ENCODE measurements around the gene CBARP.
A peak's percentile ranks its signal among the peaks of the same experiment; 100 is the strongest.

Gene CBARP

DNA sequence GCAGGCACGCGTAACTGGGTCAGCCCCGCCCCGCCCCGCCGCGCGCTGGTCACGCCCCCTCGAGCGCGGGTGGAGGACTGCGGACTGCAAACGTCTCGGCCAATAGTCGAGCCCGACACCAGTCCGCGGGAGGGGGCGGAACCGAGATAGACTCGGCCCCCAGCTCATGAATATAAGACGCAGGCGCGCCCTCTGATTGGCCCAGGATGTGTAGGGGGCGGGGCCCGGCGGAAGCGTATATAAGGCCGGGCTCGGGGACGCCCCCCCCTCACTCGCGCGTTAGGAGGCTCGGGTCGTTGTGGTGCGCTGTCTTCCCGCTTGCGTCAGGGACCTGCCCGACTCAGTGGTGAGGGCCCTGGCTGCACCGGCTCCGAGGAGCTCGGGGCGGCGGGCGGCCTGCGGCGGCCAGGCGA, 31.3 kb upstream of the CBARP start, which contains the start of gene CIRBP:
Gene CIRBP, plus strand, starts transcription at position 268 of the 413 bp plus-strand sequence. CDS start 1,602 bp downstream, outside the sequence.
- ChIA-PET POLR2A (interaction anchor here (0.6 to 1.7 kb wide), 33 partner anchors 9 to 589 kb away, joined by 3 to 90 read pairs (median 5); partner anchors contain the start of genes ATP5F1D, CNN2, REEP6 and RNU6-2), CTCF (interaction anchor here (1.7 to 11.8 kb wide), 3 partner anchors 11 to 26 kb away, joined by 5 to 626 read pairs (median 69); partner anchors contain the start of gene ATP5F1D)
- peak within 1 kb of the TSS; percentile 82 for H3K4me3 ChIP-seq (ENCODE audit: low read depth, low read length)
- DNase-seq (ENCODE audit: low read depth, low spot score), result peak; percentile 93
- TF ChIP-seq, protein P1, sequence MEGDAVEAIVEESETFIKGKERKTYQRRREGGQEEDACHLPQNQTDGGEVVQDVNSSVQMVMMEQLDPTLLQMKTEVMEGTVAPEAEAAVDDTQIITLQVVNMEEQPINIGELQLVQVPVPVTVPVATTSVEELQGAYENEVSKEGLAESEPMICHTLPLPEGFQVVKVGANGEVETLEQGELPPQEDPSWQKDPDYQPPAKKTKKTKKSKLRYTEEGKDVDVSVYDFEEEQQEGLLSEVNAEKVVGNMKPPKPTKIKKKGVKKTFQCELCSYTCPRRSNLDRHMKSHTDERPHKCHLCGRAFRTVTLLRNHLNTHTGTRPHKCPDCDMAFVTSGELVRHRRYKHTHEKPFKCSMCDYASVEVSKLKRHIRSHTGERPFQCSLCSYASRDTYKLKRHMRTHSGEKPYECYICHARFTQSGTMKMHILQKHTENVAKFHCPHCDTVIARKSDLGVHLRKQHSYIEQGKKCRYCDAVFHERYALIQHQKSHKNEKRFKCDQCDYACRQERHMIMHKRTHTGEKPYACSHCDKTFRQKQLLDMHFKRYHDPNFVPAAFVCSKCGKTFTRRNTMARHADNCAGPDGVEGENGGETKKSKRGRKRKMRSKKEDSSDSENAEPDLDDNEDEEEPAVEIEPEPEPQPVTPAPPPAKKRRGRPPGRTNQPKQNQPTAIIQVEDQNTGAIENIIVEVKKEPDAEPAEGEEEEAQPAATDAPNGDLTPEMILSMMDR (IDR thresholded peaks at IDR 0.05; ENCODE audit: insufficient read depth, low read length, missing control alignments), result no peak

DNA sequence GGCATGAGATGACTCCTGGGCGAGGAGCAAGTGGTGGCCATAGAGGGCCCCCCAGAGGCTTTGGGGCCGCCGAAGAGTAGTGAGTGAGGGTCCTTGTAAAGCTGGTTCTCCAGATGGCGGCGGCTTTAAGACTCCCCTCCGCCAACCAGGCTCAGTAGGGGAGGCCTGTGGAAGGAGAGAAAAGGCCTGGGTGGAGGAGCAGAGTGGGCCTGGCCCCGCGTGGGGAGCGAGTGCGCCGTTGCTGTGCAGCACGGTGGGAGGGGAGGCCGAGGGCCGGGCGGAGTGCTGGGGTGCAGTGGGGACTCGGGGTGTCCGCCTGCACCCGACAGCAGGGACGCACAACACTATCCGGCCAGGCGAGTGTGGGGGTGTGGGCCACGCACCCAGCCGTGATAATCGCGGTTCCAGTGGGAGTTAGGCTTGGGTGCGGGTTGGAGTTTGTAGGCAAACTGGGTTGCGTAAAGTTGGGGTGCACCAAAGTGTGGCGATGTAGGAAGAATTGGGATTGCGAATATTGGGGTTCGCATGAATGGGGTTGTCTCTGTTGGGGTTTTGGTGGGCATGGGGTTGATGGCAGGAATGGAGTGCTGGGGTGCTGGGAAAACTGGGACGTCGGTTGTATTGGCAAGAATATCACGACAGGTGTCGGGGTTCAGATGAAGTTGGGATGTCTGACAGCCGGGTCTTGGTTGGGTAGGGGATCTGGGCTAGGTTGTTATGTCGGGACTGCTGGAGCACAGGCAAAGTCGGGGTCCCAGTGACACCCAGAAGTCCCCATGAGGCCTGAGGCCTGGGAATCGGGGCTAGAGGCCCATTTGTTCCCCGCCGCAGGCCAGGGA, 30.6 kb upstream of the CBARP start:
- H3K4me3 ChIP-seq (ENCODE audit: low read depth, low read length), result no peak overlapping the region
- DNase-seq (ENCODE audit: low read depth, low spot score), result no peak
- POLR2A ChIA-PET, result interaction anchor here (0.6 to 7.3 kb wide), 34 partner anchors 9 to 589 kb away, joined by 3 to 188 read pairs (median 5); partner anchors contain the start of genes ATP5F1D, CNN2, REEP6 and RNU6-2
- CTCF ChIA-PET, result interaction anchor here (0.7 to 11.8 kb wide), 6 partner anchors 10 to 249 kb away, joined by 3 to 626 read pairs (median 14); partner anchors contain the start of gene ATP5F1D
- TF ChIP-seq, protein P1 (IDR thresholded peaks at IDR 0.05; ENCODE audit: insufficient read depth, low read length, missing control alignments), result no peak

DNA sequence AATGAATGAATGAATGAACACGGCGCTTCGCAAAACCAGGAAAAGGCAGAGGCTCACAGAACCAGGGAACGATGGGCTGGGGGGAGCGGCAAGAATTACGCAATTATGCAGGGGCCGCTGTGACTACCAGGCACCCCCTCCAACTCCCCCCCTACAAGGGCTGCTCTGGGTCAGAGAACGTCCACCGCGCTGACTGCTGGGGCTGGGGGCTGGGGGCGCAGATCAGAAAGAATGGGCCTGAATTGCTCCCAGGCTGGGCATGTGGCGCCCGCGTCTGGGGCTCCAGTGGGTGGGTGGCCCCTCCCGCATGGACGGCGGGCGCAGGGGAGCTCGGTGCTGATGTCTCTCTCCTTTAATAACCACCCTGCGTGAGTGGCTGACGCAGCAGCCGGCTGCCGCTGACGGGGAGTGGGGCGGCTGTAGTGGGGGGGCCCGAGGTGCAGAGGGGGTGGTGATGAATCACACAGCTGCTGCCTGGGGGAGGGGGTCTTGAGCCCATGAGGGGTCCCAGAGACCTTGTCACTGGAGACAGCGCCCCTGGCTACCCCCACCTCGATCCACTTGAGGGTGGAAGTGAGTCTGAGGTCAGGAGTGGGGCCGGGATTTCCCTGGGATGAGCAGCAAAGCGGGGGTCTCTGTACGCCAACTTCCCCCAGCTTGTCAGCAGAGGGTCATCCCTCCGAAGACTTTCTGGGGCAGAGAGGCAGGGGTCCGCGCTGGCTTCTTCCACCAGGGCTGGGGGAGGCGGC, 29.8 kb upstream of the CBARP start:
- peak overlapping the region; percentile 61 for H3K4me3 ChIP-seq (ENCODE audit: low read depth, low read length)
- no peak for DNase-seq (ENCODE audit: low read depth, low spot score)
- POLR2A ChIA-PET, result interaction anchor here (3.4 to 7.3 kb wide), 2 partner anchors 13 to 23 kb away, joined by 96 to 188 read pairs; no protein-coding TSS in a partner anchor
- TF ChIP-seq, protein P1 (IDR thresholded peaks at IDR 0.05; ENCODE audit: insufficient read depth, low read length, missing control alignments), result no peak
- CTCF ChIA-PET, result interaction anchor here (0.6 to 11.8 kb wide), 7 partner anchors 11 to 248 kb away, joined by 3 to 626 read pairs (median 4); partner anchors contain the start of gene ATP5F1D

DNA sequence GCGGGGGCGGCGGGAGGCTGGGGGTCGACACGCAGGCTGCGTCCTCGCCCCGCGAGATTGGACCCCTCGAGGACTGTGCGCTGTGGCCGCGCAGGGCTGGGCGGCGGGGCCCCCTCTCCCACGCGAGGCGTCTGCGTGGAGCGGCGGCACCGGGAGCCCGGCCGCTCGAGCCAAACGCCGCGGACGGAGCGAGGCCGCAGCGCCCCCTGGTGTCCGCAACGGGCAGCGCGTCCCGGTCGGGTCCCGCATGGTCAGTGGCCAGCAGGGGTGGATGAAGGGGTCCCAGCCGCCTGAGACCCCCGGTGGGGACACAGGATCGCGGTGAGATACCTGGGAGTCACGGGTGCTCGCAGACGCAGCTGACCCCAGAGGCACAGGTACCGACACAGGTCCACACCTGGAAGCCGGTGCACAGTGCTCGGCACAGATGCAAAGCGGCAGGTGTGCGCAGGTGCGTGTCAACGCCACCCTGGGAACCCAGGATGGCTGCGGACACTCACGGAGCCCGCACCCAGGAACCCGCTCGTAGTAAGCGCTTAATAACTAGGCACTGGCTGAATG, 29.2 kb upstream of the CBARP start:
- TF ChIP-seq, protein P1 (IDR thresholded peaks at IDR 0.05; ENCODE audit: insufficient read depth, low read length, missing control alignments), result peak; percentile 92
- DNase-seq (ENCODE audit: low read depth, low spot score), result no peak
- ChIA-PET POLR2A (interaction anchor here (0.8 to 7.3 kb wide), 9 partner anchors 8 to 245 kb away, joined by 3 to 188 read pairs (median 6); partner anchors contain the start of genes ATP5F1D, FAM174C and RNU6-2), CTCF (interaction anchor here (0.6 to 11.8 kb wide), 16 partner anchors 8 to 191 kb away, joined by 3 to 626 read pairs (median 4); partner anchors contain the start of genes ATP5F1D and FAM174C)
- peak overlapping the region; percentile 61 for H3K4me3 ChIP-seq (ENCODE audit: low read depth, low read length)

DNA sequence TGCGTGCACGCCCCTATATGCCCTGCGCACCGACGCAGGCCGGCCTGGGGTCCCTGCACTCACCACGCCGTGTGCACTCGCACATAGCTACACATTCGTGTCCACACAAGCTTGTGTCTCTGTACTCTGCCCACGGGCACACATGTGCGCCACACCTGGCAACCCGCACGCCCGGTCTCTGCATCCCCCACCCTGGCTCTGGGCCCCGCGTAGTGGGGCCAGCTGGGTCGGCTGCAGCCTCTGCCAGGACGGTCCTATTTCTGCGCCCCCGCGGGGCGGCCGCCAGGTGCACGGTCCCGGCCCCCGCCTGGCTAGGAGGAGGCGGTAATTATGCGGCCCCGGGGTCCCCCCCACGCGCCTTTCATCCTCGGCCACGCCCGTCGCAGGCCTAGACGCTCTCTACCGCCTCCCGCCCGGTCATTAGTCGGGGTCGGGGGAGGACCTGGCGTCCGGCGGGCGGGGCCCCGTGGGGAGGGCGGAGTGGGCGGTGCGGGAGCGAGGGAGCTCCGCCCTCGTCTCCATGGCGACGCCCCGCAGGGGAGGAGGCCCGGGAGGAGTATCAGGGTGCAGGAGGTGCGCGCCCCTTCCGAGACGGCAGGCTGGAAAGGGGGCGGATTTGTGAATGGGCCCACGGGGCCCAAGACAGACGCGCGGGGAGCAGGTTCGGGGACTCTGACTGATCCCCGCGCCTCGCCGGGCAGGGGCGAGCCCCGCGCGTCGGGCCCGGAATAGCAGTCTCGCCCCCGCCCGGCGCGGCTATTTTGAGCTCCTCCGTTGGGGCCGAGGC, 28.5 kb upstream of the CBARP start:
- CTCF ChIA-PET, result interaction anchor here (0.6 to 11.8 kb wide), 14 partner anchors 9 to 190 kb away, joined by 3 to 626 read pairs (median 4); partner anchors contain the start of genes ATP5F1D and FAM174C
- POLR2A ChIA-PET, result interaction anchor here (0.8 to 7.3 kb wide), 10 partner anchors 8 to 245 kb away, joined by 3 to 188 read pairs (median 6); partner anchors contain the start of genes ATP5F1D, FAM174C and RNU6-2
- H3K4me3 ChIP-seq (ENCODE audit: low read depth, low read length), result peak overlapping the region; percentile 61
- no peak for DNase-seq (ENCODE audit: low read depth, low spot score)
- TF ChIP-seq, protein P1 (IDR thresholded peaks at IDR 0.05; ENCODE audit: insufficient read depth, low read length, missing control alignments), result peak; percentile 3

Data from AG04449 (cell line).